DMS153 treated with DMSO at 0.1 percent for 48 hours (cell line): ENCODE measurements around the gene DCAF17.

Experiments
- DNase-seq: peaks from one replicate; lab custom pipeline; 2025; ENCODE audit not compliant: unreplicated experiment; lab: John Stamatoyannopoulos, UW

DCAF17 gene, protein sequence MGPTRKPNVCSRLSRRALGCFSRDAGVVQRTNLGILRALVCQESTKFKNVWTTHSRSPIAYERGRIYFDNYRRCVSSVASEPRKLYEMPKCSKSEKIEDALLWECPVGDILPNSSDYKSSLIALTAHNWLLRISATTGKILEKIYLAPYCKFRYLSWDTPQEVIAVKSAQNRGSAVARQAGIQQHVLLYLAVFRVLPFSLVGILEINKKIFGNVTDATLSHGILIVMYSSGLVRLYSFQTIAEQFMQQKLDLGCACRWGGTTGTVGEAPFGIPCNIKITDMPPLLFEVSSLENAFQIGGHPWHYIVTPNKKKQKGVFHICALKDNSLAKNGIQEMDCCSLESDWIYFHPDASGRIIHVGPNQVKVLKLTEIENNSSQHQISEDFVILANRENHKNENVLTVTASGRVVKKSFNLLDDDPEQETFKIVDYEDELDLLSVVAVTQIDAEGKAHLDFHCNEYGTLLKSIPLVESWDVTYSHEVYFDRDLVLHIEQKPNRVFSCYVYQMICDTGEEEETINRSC

DNA sequence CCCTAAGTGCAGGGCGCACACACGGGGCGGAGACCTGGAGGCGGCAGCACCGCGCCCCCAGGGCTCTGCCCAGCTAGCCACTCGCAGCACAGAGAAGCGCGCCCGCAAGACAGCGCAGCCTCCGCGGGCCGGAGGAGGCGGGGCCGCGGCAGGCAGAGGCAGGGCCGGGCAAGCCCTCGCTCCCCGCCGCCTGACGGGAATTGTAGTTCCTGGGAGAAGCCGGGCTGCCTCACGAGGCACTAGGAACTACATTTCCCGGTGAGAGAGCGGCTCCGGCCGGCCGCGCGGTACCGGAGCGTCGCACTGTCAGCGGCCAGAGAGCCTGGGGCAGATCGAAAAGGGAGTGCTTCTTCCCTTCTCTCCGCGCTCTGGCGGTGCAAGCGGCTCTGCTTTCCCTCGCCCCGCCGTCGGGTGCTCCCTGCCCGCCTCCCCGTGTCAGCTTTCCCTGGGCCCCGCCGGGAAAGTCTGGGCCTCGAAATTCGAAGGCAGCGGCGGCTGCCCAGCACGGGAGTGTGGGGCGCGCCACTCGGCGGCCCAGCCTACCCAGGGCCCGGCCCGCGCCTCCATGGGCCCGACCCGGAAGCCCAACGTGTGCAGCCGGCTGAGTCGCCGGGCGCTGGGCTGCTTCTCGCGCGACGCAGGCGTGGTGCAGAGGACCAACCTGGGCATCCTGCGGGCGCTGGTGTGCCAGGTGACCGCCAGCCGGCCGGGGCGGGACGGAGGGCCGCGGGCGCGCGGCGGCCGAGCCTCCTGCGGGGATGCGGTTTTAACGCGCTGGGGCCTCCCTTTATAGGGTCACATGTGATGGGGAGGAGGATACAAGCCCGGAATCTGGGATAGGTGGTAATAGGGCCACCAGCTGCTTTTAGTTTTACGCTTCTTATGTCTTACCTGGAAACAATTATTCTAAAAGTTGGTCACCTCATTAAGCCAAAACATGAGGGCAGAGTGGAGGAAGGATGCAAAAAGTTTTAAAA, at the start of gene DCAF17:
DCAF17 (plus strand) TSS at position 214 of the 977 bp plus-strand sequence; CDS start at position 566, 352 bp downstream.
- DNase-seq: peak; percentile 91

DNA sequence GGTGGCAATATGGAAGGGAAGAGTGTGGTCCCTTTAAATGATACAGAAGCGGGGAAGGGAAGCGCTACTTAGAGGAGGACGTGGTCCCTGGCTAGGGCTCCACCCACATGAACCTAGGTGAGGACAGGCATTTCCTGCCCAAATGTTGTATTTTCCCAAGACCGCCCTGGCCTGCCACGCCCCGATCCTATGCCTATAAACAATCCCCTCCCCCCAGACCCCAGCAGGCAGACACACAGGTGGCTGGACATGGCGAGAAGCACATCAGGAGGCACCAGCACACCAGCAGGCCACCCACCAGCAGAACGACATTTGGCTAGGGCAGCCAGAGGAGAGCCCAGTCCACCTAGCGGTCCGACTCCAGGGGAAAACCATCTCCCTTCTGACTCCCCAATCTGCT, 47.4 kb upstream of the DCAF17 start:
- DNase-seq: no peak

DNA sequence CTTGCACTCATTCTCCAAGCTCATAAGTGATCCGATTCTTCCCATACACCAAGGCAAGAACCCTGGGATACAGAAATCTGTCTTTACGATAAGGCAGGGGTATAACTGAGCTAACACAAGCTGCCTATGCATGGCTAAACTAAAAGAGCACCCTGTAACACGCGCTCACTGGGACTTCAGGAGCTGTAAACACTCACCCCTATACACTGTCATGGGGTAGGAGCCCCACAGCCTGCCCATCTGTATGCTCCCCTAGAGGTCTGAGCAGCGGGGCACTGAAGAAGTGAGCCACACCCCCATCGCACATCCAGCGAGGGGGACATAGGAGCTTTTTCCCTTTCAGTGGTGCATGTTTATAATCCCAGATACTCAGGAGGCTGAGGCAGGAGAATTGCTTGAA, 47.0 kb upstream of the DCAF17 start:
- no peak for DNase-seq

DNA sequence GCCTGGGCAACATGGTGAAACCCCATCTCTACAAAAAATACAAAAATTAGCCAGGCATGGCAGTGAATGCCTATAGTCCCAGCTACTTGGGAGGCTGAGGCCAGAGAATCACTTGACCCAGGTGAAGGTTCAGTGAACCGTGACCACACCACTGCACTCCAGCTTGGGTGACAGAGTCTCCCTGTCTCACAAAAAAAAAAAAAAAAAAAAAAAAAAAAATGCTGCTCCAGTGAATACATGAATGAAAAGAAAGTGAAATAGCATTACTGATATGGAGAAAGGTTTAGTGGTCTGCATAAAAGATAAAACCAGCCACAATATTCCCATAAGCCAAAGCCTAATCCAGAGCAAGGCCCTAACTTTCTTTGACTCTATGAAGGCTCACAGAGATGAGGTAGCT, 44.7 kb upstream of the DCAF17 start:
- DNase-seq: no peak

DNA sequence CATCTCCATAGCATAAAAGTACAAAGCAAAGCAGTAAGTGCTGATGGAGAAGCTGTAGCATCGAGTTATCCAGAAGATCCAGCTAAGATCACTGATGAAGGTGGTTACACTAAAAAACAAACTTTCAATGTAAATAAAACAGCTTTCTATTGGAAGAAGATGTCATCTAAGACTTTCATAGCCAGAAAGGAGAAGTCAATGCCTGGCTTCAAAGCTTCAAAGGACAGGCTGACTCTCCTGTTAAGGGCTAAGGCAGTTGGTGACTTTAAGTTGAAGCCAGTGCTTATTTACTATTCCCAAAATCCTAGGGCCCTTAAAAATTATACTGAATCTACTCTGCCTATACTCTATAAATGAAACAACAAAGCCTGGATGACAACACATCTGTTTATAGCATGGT, 44.2 kb upstream of the DCAF17 start:
- no peak for DNase-seq

DNA sequence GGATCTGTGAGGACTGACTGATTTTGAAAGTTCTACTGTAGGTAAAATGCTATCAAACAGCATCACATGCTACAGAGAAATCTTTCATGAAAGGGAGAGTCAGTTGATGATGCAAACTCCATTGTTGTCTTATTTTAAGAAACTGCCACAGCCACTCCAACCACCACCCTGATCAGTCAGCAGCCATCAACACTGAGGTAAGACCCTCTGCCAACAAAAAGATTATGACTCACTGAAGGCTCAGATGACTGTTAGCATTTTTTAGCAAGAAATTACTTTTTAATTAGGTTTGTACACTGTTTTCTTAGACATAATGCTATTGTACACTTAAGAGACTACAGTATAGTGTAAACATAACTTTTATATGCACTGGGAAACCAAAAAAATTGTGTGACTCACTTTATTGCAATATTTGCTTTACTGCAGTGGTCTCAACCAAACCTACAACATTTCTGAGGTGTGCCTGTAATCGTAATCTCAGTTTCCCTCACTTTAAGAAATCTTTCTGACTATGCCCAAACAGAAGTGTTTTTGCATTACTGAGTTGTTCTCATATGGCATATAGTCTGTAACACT, 43.0 kb upstream of the DCAF17 start:
- no peak for DNase-seq

DNA sequence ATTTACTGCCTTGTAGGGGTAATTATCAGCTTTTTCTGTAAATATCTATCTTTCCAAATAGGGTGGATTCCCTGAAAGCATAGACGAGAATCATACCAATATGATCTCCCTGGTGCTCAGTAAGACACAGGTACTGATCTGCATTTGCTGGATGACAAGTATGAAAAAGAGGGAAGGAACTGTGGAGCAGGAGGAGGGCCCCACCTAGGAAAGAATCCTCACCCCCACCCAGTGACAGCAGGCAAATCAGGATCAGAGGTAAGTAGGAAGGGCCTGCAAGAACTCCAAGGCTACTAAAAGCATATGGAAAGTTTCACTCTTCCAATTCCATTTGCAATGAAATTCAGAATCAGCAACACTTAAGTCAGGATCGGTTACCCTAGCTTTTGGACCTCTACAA, 42.5 kb upstream of the DCAF17 start:
- no peak for DNase-seq

DNA sequence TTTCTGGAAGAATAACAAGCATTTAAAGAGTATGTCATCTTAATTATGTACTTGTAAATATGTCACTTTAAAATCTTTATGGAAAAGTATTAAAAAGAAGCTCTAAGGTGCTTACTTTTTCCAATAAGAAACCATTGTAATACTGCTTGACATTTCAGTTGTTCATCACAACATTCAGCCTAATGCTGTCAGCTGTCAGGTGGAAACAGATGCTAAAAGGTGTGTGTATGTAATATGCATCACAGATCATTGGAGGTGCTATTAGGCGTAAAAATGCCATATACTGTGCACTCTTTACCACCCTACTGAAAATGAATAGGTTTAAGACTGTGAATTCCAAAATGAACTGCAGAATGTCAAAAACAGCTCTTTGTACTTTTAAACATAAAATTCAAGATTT, 40.5 kb upstream of the DCAF17 start:
- DNase-seq: no peak

DNA sequence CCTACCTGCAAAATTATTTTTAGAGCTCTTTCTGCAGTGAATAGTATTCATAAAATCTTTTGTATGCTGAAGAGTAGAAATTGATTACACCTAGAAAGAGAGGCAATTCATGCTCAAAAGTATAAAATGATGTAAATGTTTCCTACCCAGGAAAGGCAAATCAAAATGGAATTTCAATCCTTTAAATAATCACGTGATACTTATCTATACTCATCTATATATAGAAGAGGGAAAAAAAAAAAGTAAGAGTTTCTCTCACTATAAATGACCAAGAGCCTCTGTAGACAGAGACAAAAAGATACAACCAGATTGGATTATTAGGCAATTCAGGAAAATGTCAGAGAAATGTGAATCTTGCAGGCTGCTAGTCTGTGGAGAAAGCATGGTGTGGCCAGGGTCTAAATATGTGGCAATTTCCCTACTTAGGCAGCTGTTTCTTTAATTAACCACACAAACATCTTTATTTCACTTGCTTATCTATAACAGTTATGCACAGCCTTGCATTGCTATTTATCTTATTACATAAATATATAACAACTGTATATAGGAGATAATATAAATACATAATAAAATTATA, 39.8 kb upstream of the DCAF17 start:
- DNase-seq: no peak

DNA sequence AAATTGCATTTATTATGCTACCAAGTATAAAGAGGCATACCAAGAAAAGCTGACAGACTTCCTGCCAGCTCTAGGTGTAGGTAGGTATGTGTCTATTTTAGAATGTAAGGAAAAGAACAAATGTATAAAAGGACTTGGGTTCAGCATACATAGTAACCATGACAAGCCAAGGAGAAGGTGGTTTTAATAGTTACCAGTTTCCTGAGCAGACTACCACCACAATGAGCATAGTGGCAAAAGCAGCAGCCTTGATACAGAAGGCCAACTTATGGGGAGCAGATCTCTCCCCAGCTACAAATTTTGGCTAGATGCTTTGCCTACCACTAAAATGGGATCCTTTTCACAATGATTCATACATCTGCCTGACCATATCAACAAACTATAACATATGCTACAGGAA, 34.7 kb upstream of the DCAF17 start:
- DNase-seq: no peak

DNA sequence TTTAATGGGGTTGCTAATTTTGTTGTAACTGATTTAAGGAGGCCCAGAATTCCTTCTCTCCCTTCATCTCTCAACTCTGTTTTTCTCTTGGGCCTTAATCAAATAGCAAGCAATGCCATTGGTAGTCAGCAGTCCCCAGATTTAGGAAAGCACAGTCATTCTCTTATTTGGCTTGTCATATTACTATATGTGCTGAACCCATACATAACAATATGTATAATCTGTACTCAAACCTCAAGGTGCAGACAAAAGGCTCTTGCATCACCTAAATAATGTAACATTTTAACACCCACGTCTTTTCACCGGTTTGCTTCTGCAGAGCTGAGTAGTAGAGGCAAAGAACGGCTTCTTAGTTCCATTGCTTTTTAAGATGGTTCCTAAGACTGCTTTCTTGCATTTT, 33.6 kb upstream of the DCAF17 start:
- no peak for DNase-seq

DNA sequence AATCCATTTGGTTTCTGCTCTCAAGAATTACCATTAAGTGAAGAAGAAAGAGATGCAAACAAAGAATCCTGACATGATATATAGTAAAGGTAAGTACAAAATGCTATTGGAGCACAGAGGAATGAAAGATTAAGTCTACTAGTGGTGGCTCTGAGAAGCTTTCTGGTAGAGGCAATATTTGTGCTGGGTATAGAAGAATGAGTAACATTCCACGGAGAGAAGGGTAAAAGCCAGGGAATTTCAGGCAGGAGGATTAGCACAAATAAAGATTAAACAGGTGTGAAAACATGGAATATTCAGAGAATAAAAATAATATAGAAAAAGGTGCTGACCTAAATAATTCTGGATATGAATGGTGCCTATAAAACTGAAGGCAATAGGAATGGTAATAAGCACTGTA, 32.1 kb upstream of the DCAF17 start:
- DNase-seq: no peak

DNA sequence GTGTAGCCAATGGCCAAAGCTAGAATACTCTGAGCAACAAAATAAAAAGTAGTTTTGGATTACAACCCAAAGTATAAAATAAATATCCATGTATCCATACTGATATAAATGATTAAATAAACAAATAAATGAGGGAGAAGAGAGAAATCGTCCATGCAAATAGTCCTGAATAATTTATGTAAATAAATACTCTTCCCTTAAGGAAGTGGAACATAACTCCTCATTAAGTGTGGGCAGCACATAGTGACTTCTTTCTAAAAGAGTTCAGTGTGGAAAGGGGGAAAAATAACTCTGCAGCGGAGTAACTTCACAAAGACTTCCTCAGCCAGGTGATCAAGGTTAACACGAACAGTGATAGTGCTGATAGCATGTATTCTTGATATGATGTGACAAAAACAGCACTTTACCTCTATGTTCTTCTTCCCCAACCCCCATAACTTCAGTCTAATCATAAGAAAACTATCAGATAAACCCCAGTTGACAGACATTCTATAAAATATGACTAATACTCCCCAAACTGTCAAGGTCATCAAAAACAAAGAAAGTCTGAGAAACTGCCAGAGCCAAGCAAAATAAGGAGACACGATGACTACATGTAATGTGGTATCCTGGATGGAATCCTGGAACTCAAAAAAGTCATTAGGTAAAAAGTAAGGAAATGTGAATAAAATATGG, 31.0 kb upstream of the DCAF17 start:
- DNase-seq: no peak

DNA sequence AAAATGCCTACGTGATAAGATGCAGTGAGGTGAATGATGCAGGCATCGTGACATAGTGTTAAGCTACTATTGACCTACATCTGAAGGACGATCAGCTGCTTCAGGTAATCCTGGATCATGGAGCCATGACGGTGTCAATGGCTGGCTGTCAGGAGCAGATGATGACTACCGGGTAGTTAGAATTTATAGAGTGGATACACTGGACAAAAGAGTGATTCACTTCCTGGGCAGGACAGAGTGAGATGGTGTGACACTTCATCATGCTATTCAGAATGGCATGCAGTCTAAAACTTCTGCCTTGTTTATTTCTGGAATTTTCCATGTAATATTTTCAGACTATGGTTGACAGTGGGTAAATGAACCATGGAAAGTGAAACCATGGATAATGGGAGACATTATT, 29.8 kb upstream of the DCAF17 start:
- no peak for DNase-seq

DNA sequence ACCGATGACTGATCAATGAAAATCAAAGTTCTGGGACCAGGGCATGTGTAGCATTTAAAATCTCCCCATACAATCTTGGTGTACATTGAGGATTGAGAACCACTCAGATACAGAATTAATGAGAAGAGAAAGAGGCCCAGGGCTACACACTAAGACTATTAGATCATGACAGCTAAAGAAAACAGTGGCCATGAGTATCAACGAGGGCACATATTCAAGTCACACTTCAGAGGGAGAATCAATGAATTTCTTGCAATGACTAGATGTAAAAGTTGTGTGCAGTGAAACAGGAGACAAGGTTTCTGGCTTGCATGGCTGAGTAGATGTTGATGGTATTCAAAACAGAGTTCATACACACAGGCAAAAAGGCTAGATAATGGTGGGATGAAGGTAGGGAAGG, 29.3 kb upstream of the DCAF17 start:
- no peak for DNase-seq

DNA sequence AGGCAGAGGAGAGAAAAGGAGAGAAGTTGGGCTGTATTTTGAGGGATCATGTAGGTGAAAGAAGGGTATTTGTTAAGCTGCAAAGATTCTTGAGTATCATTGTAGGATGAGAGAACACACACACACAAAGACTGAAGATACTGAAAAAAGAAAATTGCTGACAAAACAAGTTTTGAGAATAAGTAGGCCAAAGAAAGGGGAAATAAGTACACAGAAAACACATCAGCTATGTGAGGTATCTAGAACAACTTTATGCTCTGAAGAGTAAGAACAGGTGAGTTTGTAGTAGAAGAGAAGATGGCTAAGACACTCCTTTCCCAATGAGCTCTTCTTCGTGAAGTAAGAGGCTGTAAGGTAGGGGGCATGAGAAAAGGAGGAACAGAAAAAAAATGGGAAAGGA, 28.5 kb upstream of the DCAF17 start:
- no peak for DNase-seq

DNA sequence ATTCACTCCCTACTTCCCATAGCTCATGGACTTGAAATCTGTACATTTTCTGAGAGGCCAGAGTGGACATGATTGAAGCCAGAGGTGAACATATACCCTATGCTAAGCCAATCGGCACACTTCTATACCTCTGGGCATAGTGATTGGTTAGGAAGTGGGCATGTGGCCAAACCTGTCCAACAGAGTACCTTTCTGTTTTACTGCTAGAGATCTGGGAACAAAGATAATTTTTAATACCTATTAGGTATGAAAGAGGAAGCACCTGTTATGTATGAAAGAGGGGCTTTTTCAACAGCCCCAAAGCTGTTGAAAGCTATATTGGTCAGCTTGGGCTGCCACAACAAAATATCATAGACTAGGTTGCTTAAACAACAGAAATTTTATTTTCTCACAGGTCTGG, 28.0 kb upstream of the DCAF17 start:
- no peak for DNase-seq

DNA sequence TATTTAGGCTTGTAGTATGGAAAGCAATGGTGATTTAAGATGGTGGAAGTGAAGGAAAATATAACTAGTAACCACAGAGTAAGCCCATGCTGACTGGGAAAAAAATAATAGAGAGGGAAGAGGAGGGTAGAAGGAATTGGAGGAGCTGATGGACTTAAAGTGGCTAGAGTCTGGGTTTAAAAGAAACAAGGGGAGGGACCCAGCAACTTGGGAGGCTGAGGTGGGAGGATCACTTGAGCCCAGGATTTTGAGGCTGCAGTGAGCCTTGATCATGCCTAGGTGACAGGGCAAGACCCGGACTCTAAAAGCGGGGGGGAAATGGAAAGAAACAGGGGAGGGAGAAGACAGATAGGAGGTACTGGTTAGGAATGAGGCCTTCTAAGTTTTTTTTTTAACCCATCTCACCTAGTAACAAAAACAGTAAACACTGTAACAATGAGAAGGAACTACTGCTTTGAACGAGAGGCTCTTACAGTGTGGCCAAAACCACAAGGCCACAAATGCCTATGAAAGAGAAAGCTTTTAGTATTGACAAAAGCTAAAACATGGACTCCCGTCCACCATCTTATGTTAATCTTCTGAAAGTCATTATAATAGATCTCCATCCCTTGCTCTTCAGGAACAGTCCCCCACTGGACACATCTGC, 26.9 kb upstream of the DCAF17 start:
- DNase-seq: no peak

DNA sequence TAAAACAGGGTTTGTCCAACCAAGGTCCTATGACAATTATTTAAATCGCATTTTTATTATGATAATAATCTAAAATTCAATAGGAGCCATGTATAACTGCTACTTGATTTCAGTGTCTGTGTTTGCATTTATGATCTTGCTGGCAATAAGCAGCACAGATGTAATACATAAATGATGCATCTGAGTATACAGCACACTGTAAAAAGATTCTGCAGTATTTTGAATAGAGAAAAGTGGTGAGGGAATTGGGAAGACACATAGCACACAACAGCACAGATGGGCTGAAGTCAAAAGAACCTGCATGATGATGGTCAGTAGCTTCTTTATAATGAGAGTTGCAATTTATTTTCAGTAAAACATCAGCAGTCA, 26.4 kb upstream of the DCAF17 start:
- no peak for DNase-seq

DNA sequence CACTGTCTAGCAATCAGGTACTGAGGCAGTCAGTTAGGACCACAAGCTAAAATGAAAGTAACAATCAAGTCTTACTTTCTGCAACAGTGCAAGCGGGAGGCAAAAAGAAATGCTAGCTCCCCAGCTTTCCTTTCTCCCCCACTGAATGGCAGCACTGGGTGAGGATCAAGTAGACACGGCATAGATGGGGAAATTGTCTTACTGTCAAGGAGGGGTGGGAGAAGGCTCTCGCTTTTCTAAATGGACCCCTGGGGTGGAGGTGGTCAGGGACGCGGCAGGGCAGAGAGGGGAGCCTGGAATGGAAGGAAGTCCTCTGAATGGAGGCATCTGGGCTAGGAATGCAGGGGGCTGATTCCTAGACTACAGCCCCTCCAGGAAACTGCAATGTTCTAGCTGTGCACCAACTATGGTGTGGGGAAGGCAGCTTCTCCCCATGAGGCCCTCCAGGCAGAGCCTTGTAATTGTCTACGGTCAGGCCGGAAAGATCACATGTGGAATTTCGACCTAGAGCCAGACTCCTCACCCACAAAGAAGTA, 24.5 kb upstream of the DCAF17 start:
- DNase-seq: no peak
